GM18526 (cell line): Measurements from ENCODE around the gene ZNF580.
A peak's percentile ranks its signal among the peaks of the same experiment; 100 is the strongest.

ENCODE experiments used
- POLR2A ChIP-seq: IDR thresholded peaks from 3 replicates; pipeline ENCODE4 v1.6.1; 2011; ENCODE audit not compliant: insufficient read length; ENCODE audit errors: extremely low read depth

The ZNF580 gene, protein sequence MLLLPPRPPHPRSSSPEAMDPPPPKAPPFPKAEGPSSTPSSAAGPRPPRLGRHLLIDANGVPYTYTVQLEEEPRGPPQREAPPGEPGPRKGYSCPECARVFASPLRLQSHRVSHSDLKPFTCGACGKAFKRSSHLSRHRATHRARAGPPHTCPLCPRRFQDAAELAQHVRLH

DNA sequence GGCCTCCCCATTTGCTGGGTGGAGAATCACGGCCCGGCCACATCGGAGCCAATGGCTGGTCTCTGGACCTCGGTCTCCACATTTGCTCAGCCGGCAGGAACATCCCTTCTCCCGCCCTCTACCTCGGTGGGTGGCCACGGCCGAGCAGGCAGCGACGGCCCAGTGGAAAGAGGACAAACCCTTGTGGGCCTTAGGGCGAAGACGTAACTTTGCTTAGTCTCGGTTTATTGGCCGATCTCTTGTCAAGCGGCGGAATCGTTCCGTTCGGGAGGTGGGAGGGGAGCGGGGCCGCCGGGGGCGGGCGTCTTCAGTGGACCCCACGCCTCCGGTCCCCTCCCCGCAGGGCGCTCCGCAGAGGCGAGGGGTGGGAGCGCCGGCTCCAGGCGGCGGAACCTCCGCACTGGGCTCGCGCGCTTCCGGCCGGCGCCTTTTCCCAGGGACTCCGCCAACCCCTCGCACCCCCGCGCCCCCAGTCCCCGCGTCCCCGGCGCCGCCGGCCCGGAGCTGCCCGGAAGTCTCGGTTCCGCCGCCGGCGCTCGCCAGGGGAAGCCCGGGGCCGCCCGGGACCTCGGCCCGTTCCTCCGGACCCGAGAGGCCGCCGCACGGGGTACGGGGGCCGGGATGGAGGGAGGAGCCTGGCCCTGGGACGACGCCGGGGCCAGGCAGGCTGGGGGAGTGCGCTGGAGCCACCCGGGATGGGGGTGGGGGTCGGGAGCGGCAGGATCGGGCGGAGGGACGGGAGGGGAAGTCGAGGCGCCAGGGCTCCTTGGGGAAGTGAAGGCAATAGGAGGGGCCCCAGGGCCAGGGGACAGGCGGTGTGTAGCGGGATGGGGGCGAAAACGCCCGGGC lies at the start of gene ZNF580:
Gene ZNF580, plus strand, starts transcription at position 426 of the 849 bp plus-strand sequence. CDS start 1,507 bp downstream, outside the sequence.
- TF ChIP-seq POLR2A = no peak

GRCh38 chr19:55591555-55591954 lies 49.2 kb upstream of the ZNF580 start:
- no peak for TF ChIP-seq POLR2A

GRCh38 chr19:55592391-55593090 lies 48.3 kb upstream of the ZNF580 start:
- no peak for TF ChIP-seq POLR2A

GRCh38 chr19:55593096-55593772 lies 47.6 kb upstream of the ZNF580 start:
- no peak for TF ChIP-seq POLR2A

GRCh38 chr19:55594996-55595545 lies 45.7 kb upstream of the ZNF580 start:
- TF ChIP-seq POLR2A = no peak

DNA sequence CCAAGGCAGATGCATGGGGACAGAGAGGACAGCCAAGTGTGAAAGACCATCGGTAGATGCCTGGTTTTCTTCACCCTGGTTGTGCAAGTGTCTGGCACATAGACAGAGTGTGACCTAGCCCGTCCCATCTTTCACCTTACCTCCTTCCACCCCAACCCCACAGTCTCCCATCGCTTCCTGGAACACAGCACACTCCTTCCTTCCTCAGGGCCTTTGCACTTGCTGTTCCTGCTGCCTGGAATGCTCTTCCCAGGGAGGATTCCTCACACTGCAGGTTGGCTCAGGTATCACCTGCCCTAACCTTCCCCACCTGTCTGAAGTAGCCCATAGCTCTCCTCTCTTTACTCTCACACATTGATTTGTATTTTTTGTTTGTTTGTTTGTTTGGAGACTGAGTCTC lies 44.5 kb upstream of the ZNF580 start:
- TF ChIP-seq POLR2A = no peak

GRCh38 chr19:55597501-55597921 lies 43.3 kb upstream of the ZNF580 start:
- no peak for TF ChIP-seq POLR2A

DNA sequence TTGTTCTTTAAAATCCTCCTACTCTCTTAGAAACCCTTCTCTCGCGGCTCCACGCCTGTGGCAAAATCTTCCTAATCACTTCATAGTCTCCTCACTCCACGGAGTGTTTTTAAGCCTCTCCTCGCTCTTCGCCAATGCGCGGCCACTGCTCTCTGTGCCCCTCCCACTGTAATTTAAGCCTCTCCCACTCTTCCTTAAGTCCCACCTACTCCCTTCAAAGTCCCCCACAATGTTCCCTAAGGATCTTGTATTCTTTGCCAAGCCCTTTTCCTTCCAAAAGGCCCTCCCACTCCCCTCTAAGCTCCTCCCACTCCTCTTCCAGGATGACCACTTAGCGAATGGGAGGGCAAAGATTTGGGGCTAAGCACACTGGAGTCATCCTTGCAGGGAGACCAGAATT lies 42.8 kb upstream of the ZNF580 start:
- no peak for TF ChIP-seq POLR2A

DNA sequence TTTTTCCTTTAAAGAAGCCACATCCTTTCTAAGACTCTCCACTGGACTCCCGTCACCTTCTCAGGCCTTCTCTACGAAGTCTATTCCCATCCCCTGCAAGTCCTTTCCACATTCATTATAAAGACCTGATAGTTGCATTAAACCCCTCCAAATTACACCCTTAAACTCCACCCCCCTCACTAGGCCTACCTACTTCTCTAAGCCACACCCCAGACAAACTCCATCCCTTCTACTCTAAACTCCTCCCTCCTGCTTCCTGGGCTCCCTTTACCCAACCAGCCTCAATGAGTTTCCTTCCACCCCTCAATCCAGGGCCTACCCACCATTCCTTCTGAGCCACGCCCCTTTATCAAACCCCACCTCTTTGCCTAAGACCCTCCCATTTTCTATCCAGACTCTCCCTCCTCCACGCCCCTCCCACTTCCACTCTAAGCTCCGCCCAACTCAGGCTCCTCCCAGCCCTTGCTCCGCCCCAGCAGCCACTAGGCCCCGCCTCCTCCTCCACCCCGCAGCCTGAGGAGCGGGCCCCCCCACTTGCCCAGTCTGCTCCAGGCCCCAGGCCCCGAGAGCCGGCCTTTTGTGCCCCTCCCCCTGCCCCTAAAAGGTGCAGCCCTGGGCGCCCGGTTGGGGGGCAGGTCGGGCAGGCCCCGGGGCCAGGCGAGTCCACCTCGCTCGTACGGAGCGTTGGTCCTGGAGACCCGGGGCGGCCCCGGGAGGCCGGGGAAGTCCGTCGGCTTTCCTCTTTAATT lies 41.9 kb upstream of the ZNF580 start:
- peak; percentile 49 for TF ChIP-seq POLR2A

- no peak for TF ChIP-seq POLR2A
Observed at GRCh38 chr19:55599468-55599841, 41.3 kb upstream of the ZNF580 start, which contains the start of gene FIZ1. Gene FIZ1, minus strand, starts transcription at chr19:55599517. Its CDS starts 1,652 bp downstream, at chr19:55597865.

DNA sequence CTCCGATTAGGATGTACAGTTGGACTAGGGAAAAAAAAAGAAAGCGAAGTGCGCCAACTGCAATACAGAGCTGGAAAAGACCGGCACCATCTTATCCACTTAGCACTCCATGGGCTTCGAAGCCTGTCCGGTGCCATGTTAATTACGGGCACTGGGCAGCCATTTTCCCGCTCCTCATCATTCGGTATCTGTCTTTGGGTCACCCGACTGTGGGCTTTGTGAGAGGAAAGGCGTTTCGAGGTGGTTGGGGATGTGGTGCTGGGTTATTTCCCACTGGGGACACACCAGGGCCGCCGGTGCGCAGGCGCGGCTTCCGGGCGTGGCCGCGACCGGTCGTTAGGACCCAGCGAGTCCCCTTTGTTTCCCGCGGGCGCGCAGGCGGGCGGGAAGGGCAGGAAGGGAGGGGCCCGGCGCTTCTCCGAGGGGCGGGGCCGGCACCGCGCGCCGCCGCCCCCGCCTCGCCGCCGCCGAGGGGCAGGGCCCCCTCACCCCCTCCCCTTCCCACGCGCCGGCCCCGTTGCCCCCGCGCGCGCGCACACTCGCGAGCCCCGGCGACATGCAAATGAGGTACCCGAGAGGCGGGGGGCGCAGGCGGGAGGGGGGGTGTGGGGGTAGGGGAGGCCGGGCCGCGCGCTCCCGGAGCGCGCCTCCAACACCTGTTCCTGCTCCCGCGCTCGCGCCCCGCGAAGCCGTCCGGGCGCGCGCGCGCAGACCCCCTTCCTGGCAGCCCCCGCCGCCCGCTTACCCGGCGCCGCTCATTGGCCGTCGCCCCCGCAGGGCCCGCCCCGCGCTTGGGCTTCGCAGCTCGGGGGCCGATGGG lies 40.8 kb upstream of the ZNF580 start, which contains the start of gene ZNF524:
Gene ZNF524, plus strand, starts transcription at position 447 of the 820 bp plus-strand sequence. CDS start 1,825 bp downstream, outside the sequence.
- TF ChIP-seq POLR2A = no peak

DNA sequence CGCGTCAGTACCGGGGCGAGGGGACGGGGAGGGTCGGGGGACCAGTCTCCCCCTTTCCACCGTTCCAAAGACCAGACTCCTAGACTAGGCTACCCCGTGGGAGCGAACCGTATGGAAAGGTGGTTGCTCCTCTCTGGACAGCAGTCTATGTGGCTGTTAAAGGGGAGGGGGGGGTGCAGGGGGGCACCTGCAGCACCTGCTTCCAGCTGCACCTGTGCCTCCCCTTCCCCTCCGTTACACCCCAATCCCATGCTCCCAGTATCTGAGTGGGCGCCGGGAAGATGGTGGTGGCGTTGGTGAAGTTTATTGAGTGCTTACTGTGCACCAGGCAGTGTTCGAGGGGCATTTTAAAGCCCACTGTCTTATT lies 40.2 kb upstream of the ZNF580 start:
- no peak for TF ChIP-seq POLR2A

GRCh38 chr19:55601084-55601483 lies 39.7 kb upstream of the ZNF580 start:
- TF ChIP-seq POLR2A = no peak

GRCh38 chr19:55602104-55603001 lies 38.4 kb upstream of the ZNF580 start:
- no peak for TF ChIP-seq POLR2A
